ENCODE measurements around the gene LYRM4. TPM values are rescaled to one million over a fixed set of nuclear protein-coding genes. Genes with fewer than 3 reads are reported as not detected.

Gene LYRM4
- total and polyA plus RNA-seq, 8 donors: 8.7 to 14.9 (median 12.6) TPM

GRCh38 chr6:5203546-5203945 is 57.2 kb downstream of the LYRM4 start:
- H3K4me3 ChIP-seq: no peak overlapping the region
- intact Hi-C loops (cut with DNase I): no loop called here
- no peak for DNase-seq
- H3K4me1 ChIP-seq: peaks cover 4 to 15% (median 9%) of the 10 kb centered on the region in 3 donors
- no peak for ATAC-seq
- no peaks in the 10 kb centered on the region for H3K9me3 ChIP-seq
- 85 to 91% methylated on average over 10 of the region's 10 CpGs for WGBS, 2 donors
- TF ChIP-seq, protein P1, sequence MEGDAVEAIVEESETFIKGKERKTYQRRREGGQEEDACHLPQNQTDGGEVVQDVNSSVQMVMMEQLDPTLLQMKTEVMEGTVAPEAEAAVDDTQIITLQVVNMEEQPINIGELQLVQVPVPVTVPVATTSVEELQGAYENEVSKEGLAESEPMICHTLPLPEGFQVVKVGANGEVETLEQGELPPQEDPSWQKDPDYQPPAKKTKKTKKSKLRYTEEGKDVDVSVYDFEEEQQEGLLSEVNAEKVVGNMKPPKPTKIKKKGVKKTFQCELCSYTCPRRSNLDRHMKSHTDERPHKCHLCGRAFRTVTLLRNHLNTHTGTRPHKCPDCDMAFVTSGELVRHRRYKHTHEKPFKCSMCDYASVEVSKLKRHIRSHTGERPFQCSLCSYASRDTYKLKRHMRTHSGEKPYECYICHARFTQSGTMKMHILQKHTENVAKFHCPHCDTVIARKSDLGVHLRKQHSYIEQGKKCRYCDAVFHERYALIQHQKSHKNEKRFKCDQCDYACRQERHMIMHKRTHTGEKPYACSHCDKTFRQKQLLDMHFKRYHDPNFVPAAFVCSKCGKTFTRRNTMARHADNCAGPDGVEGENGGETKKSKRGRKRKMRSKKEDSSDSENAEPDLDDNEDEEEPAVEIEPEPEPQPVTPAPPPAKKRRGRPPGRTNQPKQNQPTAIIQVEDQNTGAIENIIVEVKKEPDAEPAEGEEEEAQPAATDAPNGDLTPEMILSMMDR (IDR thresholded peaks at IDR 0.05): no peak
- no peak overlapping the region for H3K27ac ChIP-seq
- H3K36me3 ChIP-seq: no peaks in the 10 kb centered on the region
- no peaks in the 10 kb centered on the region for H3K27me3 ChIP-seq
- FAIRE-seq: no peak

DNA sequence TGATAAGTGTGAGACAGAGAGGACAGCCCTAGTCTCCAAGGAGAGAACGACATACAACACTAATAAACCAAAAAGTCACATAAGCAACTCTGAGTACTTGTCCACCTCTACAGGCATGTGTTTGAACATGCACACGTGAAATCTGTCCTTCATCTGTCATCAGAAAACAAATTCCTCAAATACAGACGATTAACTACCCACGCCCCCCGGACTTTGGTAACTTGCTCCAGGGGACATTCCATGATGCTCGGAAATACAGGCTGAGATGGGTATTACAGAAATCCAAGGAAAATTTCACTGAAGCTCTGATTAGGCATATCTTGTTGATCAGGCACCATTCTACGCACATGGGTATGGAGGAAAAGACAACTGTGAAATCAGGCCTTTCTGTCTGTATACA is 57.8 kb downstream of the LYRM4 start:
- no peak for DNase-seq
- Histone ChIP-seq H3K27me3 (no peaks in the 10 kb centered on the region), H3K27ac (no peak overlapping the region), H3K4me1 (peaks cover 4 to 15% (median 9%) of the 10 kb centered on the region in 3 donors), H3K36me3 (no peaks in the 10 kb centered on the region), H3K4me3 (no peak overlapping the region), H3K9me3 (no peaks in the 10 kb centered on the region)
- ATAC-seq: no peak
- WGBS, 2 donors: 79 to 85% methylated on average over 7 of the region's 7 CpGs
- no peak for FAIRE-seq
- intact Hi-C loops (cut with DNase I): no loop called here
- TF ChIP-seq, protein P1 (IDR thresholded peaks at IDR 0.05): no peak

- DNase-seq: no peak
- FAIRE-seq: no peak
- Histone ChIP-seq H3K27ac (no peak overlapping the region), H3K4me3 (no peak overlapping the region), H3K27me3 (no peaks in the 10 kb centered on the region), H3K4me1 (peaks cover 4 to 15% (median 9%) of the 10 kb centered on the region in 3 donors), H3K36me3 (no peaks in the 10 kb centered on the region), H3K9me3 (no peaks in the 10 kb centered on the region)
- TF ChIP-seq, protein P1 (IDR thresholded peaks at IDR 0.05): no peak
- no peak for ATAC-seq
- intact Hi-C loops (cut with DNase I): no loop called here
Measured at GRCh38 chr6:5202206-5202605, 58.5 kb downstream of the LYRM4 start.

GRCh38 chr6:5201271-5201670 is 59.5 kb downstream of the LYRM4 start:
- ATAC-seq (no peak), FAIRE-seq (no peak), DNase-seq (no peak)
- Histone ChIP-seq H3K9me3 (no peaks in the 10 kb centered on the region), H3K4me1 (peaks cover 3 to 13% (median 9%) of the 10 kb centered on the region in 3 donors), H3K27ac (no peak overlapping the region), H3K27me3 (no peaks in the 10 kb centered on the region), H3K4me3 (no peak overlapping the region), H3K36me3 (no peaks in the 10 kb centered on the region)
- intact Hi-C loops (cut with DNase I): no loop called here
- WGBS, 2 donors: 95 to 98% methylated on average over 5 of the region's 5 CpGs
- TF ChIP-seq, protein P1 (IDR thresholded peaks at IDR 0.05): no peak

GRCh38 chr6:5199702-5200101 is 61.0 kb downstream of the LYRM4 start:
- no peak overlapping the region for H3K4me3 ChIP-seq
- TF ChIP-seq, protein P1 (IDR thresholded peaks at IDR 0.05): no peak
- H3K4me1 ChIP-seq: no peaks in the 10 kb centered on the region
- H3K9me3 ChIP-seq: no peaks in the 10 kb centered on the region
- H3K27ac ChIP-seq: no peak overlapping the region
- no peak for FAIRE-seq
- intact Hi-C loops (cut with DNase I): no loop called here
- no peaks in the 10 kb centered on the region for H3K36me3 ChIP-seq
- no peak for DNase-seq
- no peak for ATAC-seq
- H3K27me3 ChIP-seq: no peaks in the 10 kb centered on the region
